ENCODE measurements around the gene TCAIM. TPM values are rescaled to one million over a fixed set of nuclear protein-coding genes. Genes with fewer than 3 reads are reported as not detected.

TCAIM gene
- total RNA-seq, 1 experiment from 2014 or later, result 19.5 TPM

- ChIA-PET POLR2A (no interaction called here), CTCF (no interaction called here)
- in situ Hi-C loops (cut with HindIII; ENCODE audit: low pct_unique_long_range_greater_than_20kb, low sequenced_read_pairs), result no loop called here
- Histone ChIP-seq H3K9me3 (ENCODE audit: control insufficient read depth, insufficient read depth, low read depth, low read length) (no peaks in the 10 kb centered on the region), H3K36me3 (ENCODE audit: control insufficient read depth, insufficient read depth, low read length) (no peaks in the 10 kb centered on the region), H3K4me1 (ENCODE audit: control insufficient read depth, insufficient read depth, low read length) (no peaks in the 10 kb centered on the region), H3K27me3 (ENCODE audit: control insufficient read depth, insufficient read depth, low read length) (no peaks in the 10 kb centered on the region), H3K27ac (ENCODE audit: low read length) (no peak overlapping the region), H3K4me3 (ENCODE audit: low read depth in 2 of 2, low read length in 2 of 2) (no peak overlapping the region)
- ATAC-seq, result no peak
- BruUV-seq (replicated peaks), result no TSS peak
- TF ChIP-seq CTCF (IDR thresholded peaks at IDR 0.05) (no peak), SIN3A (IDR thresholded peaks at IDR 0.05; ENCODE audit: borderline replicate concordance, insufficient read depth, low read depth, low read length) (no peak), TCF7L2 (IDR thresholded peaks at IDR 0.05; ENCODE audit: low read depth, low read length) (no peak), POLR2AphosphoS5 (IDR thresholded peaks at IDR 0.05; ENCODE audit: low read depth, low read length) (no peak)
- no peak for DNase-seq (ENCODE audit: low read depth, low spot score)
- intact Hi-C loops (cut with micrococcal nuclease; ENCODE audit: unreplicated experiment), result loop anchor here (10.0 kb wide), 1 partner anchor 188 kb away; no protein-coding TSS in a partner anchor
Measured at GRCh38 chr3:44326515-44326914, 12.1 kb upstream of the TCAIM start.

- TF ChIP-seq POLR2AphosphoS5 (IDR thresholded peaks at IDR 0.05; ENCODE audit: low read depth, low read length), result no peak
- TF ChIP-seq REST (IDR thresholded peaks at IDR 0.05; ENCODE audit: insufficient read depth in 1 of 2, low read depth in 2 of 2, low read length in 1 of 2), result no peak
- TF ChIP-seq TCF7L2 (IDR thresholded peaks at IDR 0.05; ENCODE audit: low read depth, low read length), result no peak
- TF ChIP-seq SIN3A (IDR thresholded peaks at IDR 0.05; ENCODE audit: borderline replicate concordance, insufficient read depth, low read depth, low read length), result no peak
- TF ChIP-seq CTCF (IDR thresholded peaks at IDR 0.05), result no peak
- no peak overlapping the region for H3K4me3 ChIP-seq (ENCODE audit: low read depth in 2 of 2, low read length in 2 of 2)
- H3K4me1 ChIP-seq (ENCODE audit: control insufficient read depth, insufficient read depth, low read length), result no peaks in the 10 kb centered on the region
- DNase-seq (ENCODE audit: low read depth, low spot score), result no peak
- CTCF ChIA-PET, result no interaction called here
- ATAC-seq, result no peak
- H3K27me3 ChIP-seq (ENCODE audit: control insufficient read depth, insufficient read depth, low read length), result no peaks in the 10 kb centered on the region; the same call in 1 of the 2 replicates
- H3K27ac ChIP-seq (ENCODE audit: low read length), result no peak overlapping the region
- no TSS peak for BruUV-seq (replicated peaks)
- POLR2A ChIA-PET, result no interaction called here
- intact Hi-C loops (cut with micrococcal nuclease; ENCODE audit: unreplicated experiment) (loop anchor here (10.0 kb wide), 1 partner anchor 185 kb away; no protein-coding TSS in a partner anchor), in situ Hi-C loops (cut with HindIII; ENCODE audit: low pct_unique_long_range_greater_than_20kb, low sequenced_read_pairs) (no loop called here)
- H3K9me3 ChIP-seq (ENCODE audit: control insufficient read depth, insufficient read depth, low read depth, low read length), result no peaks in the 10 kb centered on the region
- H3K36me3 ChIP-seq (ENCODE audit: control insufficient read depth, insufficient read depth, low read length), result no peaks in the 10 kb centered on the region
Measured at GRCh38 chr3:44329946-44330345, 8.6 kb upstream of the TCAIM start.
